HG03135 (cell line): ENCODE data around the gene EDDM3A.
"Not testable (repeated sequence)": the region's sequence is repeated elsewhere in the genome, so short reads cannot be mapped to it uniquely, and the experiment has no call there.

ENCODE experiments used
- ATAC-seq: cut with Tn5 transposase; IDR thresholded peaks from one replicate; pipeline ENCODE4 v1.9.1; 2021; ENCODE audit warnings: mild to moderate bottlenecking, moderate library complexity; ENCODE audit not compliant: unreplicated experiment

The EDDM3A gene

DNA sequence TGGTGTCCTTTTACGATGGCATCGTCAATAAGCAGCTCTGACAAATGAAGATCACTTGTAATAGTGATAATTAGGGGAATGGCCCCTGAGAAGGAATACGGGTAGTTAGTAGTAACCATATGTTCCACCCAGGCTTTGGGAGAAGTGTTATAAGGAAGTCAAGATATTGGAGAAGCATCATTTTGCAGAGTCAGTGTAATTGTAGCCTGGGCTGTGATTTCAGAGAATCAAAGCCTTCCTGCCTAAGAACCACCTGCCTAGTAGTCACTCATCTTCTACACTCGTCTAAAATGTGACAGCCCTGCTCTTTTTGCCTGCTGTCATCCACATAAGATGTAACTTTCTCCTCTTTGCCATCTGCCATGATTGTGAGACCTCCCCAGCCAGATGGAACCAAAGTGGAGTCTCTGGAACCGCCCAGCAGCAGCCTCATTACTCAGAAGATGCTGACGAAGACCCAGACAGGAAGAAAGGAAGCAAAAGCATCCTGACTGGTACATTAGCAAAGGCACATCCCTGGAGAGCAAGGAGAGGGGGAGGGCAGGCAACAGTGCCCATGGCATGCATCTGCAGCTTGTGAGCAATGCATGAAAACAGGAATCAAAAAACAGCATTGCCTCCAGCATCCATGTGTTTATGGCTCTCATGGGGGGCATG lies 12.6 kb upstream of the EDDM3A start:
- no peak for ATAC-seq

DNA sequence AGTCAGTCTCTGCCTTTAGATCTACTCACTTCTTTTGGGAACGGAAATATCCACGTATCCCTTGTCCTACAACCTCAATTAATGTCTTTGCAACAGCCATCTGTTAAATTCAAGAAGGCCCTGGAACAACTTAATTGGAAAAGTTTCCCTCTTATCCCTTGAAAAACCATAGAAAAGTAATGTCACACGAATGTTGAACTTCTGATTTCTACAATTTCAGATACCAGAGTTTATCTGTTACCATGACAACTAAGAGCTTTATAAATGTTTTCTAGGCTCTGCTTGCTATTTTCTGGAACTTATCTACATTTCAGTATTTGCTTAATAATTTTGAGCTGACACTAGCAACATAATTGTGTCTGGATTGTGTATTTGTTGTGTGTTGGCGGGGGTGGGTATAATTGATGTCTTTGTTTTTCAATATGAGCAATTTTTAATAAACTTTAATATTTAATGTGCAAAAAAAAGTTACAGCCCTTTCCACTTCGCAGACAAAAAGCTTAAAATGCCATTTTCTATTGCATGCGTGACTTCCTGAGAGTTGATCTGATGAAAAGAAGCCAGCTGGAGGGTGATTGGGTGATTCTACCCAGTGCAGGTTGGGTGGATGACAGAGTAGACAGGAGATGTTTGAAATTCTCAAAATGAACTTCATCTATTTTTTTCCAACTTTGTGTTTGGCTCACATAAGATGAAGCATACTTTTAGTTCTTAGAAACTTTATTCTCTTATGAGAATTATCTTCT lies 11.8 kb upstream of the EDDM3A start:
- no peak for ATAC-seq

DNA sequence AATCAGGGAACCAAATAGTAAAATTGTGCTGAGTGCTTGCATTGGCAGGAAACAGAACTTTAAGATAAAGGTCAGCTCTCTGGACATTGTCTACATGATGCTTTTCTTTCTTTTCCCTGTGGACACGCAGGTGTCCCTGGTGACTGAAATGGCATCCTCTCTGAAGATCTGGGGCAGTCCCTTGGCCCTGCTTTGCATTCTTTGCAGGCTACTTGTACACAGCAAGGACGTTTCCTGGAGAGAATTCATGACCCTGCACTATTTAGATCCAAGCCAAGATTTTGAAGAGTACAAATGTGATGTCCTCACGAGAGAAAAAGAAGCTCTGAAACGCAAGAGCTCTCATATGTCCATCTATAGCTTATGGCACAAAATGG lies 11.3 kb upstream of the EDDM3A start:
- no peak for ATAC-seq

DNA sequence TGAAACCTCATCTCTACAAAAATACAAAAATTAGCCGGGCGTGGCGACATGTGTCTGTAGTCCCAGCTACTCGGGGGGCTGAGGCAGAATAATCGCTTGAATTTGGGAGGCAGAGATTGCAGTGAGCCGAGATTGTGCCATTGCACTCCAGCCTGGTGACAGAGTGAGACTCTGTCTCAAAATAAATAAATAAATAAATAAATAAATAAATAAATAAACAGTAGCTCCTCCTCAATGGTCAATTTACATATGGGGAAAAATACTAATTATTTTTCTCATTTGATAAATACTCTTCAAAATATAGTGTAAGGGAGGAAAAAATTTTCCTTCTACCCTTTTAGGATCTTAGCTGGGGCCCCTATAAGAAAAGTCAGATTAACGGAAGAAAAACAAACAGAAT lies 7.4 kb upstream of the EDDM3A start:
- ATAC-seq: not testable (repeated sequence)

DNA sequence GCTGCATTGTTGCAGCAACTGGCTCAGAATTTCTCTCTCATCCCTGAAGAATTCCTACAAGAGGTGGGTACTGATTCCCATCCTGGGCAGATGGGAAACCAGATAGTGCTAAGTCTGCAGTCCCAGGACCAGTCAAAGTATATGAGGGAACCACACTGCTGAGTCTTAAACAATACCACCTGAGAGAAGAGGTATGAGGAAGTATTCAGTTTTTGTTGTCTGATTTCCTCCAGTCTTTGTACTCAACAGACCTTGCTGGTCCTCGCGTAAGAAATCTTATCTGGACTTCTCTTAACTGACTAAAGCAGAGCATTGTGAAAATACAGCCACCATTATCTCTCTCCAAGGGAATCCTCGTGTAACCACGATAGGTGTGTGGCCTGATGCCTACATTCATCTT lies 3.6 kb upstream of the EDDM3A start:
- no peak for ATAC-seq

DNA sequence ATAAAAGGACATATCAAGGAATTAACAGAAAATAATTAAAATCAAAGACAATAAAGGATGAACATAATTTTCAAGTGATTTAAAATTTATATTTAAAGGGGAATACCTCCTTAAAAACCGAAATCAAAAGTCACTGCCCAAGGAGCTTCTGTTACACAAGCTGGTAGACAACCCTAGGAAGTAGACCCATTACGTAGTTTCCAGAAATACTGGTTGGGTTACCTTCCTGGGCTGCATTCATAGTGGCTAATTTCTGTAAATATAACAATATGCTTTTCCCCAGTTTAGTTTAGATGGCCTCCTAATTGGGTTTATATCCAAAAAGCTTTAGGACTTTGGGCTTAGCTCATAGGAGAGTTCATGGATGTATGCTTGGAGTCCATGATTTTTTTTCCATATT lies 2.1 kb upstream of the EDDM3A start:
- no peak for ATAC-seq

DNA sequence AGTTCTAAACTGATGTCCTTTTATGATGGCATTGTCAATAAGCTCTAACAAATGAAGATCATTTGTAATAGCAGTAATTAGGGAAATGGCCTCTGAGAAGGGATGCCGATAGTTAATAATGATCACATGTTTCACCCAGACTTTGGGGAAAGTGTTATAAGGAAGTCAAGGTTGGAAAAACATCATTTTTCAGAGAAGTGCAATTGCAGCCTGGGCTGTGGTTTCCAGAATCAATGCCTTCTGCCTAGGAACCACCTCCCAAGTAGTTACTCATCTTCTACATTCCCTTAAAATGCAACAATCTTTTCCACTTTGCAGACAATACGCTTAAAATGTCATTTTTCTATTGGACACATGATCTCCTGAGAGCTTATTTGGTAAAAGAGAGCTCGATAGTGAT lies 879 bp downstream of the EDDM3A start:
- no peak for ATAC-seq

DNA sequence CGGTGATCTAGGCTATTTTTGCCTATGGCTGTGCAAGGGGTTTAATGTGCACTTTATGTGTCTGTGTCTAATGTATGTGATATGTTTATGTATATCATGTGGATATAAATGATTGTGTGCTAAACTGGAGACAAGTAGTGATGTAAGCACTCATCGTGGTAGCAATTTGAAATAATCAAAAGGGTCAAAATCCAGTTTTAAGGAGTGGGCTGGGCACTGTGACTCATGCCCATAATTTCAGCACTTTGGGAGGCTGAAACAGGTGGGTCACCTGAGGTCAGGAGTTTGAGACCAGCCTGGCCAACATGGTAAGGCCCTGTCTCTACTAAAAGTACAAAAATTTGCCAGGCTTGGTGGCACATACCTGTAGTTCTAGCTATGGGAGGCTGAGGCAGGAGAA lies 2.8 kb downstream of the EDDM3A start:
- ATAC-seq: no peak

DNA sequence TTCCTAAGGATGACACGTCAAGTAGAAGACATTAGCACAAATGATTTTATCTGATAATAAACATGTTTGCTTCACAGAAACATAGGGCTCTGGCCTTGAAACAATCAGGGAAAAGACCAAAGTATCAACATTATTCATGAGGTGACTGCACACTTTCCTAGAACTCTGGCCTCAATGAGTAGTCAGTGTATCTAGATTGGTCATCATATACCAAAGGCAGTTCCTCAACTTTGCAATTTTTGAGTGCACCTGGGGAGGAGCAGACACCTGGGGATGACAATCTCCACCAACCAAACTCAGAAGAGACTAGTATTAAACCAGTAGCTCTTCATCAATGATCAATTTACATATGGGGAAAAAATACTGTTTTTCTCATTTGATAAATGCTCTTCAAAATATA lies 4.5 kb downstream of the EDDM3A start:
- ATAC-seq: no peak

DNA sequence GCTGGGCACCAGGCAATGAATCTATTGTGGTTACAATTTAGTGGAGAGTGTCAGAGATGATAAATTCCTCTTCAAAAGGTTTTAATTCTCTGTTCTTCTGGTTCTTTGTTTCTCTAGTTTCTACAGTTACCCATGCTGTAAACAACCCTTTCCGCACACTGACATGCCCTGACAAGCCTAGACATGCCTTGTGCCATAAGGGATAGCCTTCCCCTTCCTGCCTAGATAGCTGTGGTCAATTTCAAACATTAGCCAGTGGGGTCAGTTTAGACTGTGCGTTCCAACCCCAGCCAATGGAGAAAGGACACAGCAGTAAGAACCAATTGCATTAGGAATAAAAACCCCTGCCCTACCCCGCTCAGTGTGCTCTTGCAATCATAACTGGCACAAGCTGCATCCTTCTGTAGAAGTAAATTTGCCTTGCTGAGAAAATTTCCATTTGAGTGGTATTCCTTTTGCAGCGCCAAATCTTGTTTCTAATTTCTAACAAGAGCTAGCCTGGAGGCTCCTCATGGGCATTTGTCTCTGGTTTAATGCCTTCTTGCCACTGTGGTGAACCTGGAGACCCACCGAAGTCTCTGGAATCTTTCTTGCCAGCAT lies 6.4 kb downstream of the EDDM3A start:
- no peak for ATAC-seq

DNA sequence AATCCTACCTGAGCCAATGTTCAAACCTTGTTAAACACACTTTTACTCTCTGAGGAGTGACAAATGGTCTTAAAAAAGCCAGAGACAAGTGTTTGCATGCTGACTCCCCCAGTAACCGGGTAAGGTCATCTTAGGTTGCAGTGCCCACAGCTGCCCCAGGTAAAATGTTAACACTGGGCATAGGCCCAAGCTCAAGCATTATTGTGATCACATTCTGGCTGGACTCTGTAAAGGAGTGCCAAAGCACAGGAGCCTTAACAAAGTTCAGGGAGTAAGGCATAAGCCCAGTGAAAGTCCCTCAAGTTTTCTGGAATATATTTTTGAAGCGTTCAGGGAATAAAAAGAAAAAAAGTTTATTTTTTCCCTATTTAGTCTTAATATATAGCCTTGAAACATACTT lies 8.6 kb downstream of the EDDM3A start:
- ATAC-seq: no peak

DNA sequence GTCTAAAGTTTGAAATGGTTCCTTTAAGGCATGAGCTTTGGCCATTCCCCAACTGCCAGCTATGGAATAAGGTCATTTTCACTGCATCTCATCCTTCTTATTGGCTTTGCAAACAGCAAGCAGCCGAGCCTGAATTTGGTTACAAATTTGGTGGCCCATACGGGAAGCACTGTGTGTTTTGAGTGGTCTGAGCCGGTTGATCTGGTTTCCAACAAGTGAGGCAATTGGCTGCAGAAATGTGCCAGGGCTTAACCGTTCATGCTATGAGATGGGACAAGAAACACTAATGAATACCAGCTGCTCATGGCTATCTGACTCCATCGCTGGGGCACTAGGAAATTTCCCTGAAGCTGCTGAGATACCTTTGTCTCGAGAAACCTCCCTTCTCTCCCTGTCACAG lies 9.3 kb downstream of the EDDM3A start:
- no peak for ATAC-seq

DNA sequence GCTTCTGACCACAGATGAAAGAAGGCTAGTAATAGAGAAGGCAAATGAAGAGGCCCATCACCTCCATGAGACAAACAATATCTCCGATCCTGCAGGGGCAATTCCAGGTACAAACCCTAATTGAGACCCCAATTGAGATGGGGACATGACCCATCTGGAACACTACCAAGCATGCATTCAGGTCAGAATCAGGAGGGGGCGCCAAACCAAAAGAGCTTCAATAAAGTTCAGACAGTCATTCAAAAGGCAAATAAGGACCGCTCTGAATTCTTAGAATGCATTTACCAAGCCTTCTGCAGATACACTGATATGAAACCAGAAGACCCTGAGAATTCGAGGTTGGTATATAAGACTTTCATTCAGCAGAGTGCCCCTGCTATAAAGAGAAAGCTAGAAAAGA lies 12.3 kb downstream of the EDDM3A start:
- no peak for ATAC-seq

DNA sequence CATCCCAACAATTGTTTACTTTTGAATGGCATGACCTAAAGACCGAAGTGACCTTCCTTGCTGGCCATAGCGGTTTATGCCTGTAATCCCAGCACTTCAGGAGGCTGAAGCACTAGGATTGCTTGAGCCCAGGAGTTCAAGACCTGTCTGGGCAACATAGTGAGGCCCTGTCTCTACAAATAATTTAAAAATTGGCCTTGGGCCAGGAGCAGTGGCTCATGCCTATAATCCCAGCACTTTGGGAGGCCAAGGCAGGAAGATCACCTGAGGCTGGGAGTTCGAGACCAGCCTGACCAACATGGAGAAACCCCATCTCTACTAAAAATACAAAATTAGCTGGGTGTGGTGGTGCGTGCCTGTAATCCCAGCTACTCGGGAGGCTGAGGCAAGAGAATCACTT lies 13.8 kb downstream of the EDDM3A start:
- not testable (repeated sequence) for ATAC-seq

DNA sequence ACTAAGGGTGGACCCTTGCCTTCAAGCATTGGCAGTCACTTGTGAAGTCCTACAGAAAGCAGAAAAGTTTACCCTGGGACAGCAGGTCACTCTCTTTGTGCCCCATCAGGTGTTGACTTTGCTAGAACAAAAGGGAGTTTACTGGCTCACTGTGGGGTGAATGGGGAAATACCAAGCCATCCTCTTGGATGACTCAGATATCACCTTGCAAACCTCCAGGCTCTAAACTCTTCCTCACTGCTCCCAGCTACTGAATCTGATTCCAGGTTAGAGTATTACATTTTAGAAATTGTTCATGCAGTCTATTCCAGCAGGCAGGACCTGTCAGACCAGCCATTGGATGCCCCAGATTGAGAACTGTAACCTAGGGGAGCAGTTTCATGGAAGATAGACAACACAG lies 15.3 kb downstream of the EDDM3A start:
- ATAC-seq: no peak

DNA sequence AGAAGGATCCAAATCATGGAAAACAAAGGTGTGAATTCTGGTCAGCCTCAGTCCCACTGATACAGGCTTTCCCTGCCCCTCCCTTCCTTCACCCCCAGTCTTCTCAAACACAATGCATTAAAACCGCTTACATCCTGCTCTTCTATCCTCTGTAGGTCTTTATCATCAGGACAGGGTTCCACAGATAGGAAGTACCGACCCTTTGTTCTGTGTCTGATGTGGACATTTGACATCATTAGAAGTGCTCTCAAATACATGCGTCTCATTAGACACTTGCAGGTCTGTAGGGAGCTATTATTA lies 22.9 kb downstream of the EDDM3A start:
- ATAC-seq: no peak

DNA sequence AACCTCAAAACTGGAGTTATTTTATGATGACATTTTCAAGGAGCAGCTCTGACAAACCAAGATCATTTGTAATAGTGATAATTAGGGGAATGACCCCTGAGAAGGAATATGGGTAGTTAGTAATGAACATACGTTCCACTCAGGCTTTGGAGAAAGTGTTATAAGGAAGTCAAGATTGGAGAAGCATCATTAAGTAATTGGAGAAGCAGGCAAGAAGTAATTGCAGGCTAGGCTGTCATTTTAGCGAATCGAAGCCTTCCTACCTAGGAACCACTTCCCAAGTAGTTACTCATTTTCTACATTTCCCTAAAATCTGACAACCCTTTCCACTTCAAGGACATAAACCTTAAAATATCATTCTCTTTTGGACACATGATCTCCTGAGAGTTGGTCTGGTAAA lies 23.7 kb downstream of the EDDM3A start:
- ATAC-seq: no peak

DNA sequence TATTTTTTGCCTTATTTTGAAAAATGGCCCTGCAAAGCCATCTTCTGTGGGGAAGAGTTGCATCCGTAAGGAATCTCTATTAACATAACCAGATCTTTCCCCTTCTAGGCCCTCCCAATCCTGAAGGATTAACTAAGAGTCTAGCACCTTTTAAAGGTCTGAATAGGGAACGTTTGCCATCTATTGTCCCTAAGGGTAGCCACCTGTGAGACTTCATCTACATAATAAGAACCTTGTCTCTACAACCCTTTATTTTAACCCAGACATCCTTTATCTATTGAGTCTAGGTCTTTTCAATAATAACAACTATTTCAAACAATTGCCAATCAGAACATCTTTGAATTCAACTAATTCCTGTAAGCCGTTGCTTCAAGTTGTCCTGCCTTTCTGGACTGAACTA lies 27.0 kb downstream of the EDDM3A start:
- no peak for ATAC-seq

DNA sequence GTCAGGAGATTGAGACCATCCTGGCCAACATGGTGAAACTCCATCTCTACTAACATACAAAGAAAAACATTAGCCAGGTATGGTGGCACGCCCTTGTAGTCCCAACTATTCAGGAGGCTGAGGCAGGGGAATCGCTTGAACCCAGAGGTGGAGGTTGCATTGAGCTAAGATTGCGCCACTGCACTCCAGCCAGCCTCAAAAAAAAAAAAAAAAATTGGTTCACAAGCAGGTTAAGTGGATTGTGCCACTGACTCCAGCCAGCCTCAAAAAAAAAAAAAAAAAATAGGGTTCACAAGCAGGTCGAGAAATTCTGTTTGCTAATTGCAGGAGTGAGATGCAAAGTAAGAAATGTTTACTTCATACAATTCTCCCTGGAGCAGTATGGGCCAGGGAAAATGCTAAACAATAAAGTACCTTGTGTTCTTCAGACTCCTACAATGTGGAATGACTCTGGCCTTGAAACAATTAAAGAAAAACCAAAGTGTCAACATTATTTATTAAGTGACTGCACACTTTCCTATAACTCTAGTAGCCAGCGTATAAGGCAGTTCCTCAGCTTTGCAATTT lies 28.7 kb downstream of the EDDM3A start:
- no peak for ATAC-seq

DNA sequence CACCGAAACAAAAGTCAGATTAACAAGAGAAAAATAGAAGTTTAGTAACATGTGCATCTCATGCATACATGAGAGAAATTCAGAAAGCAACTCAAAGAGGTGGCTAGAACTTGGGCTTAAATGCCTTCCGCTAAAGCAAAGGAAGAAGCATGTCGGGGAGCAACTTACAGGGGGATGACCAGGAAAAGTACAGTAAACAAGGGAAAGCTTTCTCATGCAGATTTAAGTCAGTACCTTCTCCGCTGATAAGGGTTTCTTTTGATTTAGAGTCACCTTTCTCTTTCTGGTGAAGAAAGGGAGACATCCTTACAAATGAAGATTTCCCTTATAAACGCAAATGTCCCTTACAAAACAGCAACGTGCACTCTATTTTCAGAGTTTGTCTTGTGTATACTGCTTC lies 29.4 kb downstream of the EDDM3A start:
- no peak for ATAC-seq

DNA sequence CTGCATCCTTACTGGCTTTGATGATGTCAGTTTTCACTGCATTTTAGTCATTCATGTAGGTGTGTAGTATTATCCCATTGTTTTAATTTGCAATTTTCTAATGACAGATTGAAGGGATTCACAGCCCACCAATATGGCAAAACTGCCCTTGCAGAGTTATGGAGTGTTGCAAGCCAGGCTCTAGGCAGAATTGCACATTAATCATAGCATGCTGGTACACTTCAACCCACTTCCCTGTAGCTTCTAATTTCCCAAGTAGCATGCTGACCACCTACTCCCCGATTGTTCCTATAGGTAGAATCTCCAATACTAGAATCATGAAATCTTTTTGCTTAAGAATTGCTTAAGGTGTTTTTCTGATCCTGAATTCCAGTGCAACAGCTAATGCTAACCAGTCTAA lies 30.2 kb downstream of the EDDM3A start:
- ATAC-seq: no peak

DNA sequence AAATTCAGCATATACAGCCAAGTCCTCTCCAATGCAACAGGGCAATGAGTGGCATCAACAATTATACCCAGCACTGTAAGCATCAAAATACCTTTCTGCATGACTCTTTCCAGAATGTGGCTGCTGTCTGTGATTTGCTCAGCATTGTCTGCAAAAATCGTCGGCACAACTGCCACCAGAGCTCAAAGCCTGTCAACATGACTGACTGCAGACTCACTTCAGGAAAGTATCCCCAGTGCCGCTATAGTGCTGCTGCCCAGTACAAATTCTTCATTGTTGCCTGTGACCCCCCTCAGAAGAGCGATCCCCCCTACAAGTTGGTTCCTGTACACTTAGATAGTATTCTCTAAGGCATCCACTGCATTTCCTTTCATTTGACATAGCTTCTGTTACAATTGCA lies 36.1 kb downstream of the EDDM3A start:
- ATAC-seq: no peak
